ENCODE measurements around the gene SLC12A4. TPM values are rescaled to one million over a fixed set of nuclear protein-coding genes. Genes with fewer than 3 reads are reported as not detected.
"Not testable (repeated sequence)": the region's sequence is repeated elsewhere in the genome, so short reads cannot be mapped to it uniquely, and the experiment has no call there.

SLC12A4 gene
- total RNA-seq, 1 donor = 6.9 TPM

DNA sequence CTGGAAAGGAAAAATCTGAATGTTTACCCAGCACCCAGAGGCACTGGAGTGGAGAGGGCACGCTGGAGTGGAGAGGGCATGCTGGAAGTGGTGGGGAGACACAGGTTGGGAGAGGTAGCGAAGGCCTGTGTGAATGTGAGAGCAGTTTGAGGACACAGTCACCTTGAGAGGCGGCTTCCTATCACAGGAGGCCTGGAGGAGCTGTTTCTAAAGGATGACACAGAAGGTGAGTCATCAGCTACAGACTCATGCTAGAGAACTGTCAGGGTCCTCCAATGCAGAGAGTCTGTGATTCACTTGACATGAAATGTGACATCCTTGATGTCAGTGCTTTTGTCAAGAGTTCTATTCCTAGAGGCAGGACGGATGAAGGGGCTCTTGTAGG lies 50.6 kb downstream of the SLC12A4 start:
- Histone ChIP-seq H3K27me3 (ENCODE audit: insufficient read depth, low read length) (no peaks in the 10 kb centered on the region), H3K4me3 (ENCODE audit: low read length) (no peak overlapping the region), H3K4me1 (ENCODE audit: insufficient read depth, low read length) (peaks cover 3% of the 10 kb centered on the region), H3K9me3 (ENCODE audit: low read depth, low read length) (no peaks in the 10 kb centered on the region)

DNA sequence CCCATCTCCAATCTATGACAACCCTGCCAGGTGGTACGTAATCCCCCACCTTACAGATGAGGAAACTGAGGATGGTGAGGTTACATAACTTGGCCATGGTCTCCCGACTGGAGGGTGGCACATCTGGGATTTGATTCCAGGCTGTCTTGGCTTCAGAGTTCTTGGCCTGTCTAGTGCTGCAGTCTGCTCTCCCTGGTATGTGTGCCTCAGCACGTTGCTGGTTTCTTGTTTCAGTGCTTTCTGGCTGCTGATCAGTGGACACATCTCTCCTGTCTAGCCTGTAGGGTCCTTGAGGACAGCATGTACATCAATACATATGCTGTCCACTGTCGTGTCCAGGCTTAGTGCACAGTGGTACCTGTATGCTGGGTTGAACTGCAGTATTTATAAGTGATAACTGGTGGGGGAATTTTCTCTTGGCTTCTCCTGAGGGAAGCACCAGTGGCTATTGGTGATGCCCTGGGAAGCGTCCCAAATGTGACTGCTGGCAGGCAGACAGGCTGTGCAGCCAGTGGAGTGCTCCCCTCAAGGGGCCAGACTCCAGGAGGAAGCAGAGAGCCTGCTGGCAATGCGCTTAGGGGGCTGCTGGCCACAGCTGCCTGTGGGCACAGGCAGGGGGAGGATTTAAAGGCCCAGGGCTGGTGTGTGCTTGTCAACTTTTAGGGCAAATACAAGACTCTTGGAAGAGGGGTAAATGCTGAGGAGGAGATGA lies 51.1 kb downstream of the SLC12A4 start:
- H3K4me1 ChIP-seq (ENCODE audit: insufficient read depth, low read length) = peaks cover 3% of the 10 kb centered on the region

DNA sequence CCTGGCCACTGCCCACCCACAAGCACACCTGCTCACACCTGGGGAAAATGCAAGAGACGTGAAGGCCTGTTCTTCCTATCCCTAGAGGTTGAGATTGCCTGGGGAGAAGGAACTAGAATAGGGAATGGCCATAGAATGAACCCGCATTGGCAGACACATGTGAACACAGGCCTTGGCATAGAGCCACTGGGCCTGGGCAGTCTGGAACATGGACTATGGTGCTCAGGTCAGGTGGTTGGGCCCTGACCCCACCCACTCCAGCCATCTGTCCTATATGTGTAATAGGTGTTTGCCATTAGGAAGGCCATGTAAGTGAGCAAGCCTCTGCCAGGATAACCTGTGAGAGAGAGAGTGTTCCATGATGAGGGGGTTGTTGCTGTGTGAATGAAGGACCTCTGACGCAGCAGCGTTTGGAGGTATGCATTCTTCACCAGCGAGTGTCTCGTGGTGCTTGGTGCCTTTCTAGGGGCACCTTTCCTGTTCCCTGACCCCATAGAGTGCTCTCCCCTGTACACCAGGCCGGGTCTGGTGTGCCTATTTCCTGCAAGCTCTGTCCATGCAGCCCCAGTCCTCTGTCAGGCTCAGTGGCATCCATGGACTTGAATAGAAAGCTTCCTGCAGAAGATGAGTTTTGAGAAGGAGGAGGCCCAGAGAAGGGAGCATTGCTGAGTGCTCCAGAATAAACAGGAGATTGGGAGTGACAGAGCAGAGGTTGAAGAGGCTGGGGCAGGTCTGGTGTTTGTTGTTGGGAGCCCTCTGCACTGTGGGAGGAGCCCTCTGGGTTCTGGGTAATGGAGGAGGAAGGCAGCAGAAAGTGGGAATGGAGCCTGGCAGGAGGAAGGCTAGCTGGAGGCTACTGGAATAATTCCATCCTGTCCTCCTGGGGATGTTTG lies 52.4 kb downstream of the SLC12A4 start:
- H3K27me3 ChIP-seq (ENCODE audit: insufficient read depth, low read length) = no peaks in the 10 kb centered on the region
- peaks cover 3% of the 10 kb centered on the region for H3K4me1 ChIP-seq (ENCODE audit: insufficient read depth, low read length)
- H3K4me3 ChIP-seq (ENCODE audit: low read length) = no peak overlapping the region
- H3K9me3 ChIP-seq (ENCODE audit: low read depth, low read length) = no peaks in the 10 kb centered on the region

More for the DNA sequence above, 51.1 kb downstream of the SLC12A4 start:
- Histone ChIP-seq H3K9me3 (ENCODE audit: low read depth, low read length) (no peaks in the 10 kb centered on the region), H3K4me3 (ENCODE audit: low read length) (no peak overlapping the region), H3K27me3 (ENCODE audit: insufficient read depth, low read length) (no peaks in the 10 kb centered on the region)

DNA sequence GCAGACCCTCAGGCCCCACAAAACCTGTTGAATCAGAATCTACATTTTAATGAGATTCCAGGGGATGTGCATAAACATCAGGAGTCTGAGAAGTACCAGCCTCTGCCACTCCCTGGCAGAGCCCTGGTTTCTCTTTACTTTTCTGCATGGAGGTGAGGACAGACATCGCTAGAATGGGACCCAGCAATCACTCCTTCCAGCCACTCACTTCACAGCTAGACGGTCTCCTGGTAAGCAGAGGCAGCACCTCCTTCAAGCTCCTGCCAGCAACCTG lies 53.0 kb downstream of the SLC12A4 start:
- H3K27me3 ChIP-seq (ENCODE audit: insufficient read depth, low read length); H3K4me3 ChIP-seq (ENCODE audit: low read length): not testable (repeated sequence)

DNA sequence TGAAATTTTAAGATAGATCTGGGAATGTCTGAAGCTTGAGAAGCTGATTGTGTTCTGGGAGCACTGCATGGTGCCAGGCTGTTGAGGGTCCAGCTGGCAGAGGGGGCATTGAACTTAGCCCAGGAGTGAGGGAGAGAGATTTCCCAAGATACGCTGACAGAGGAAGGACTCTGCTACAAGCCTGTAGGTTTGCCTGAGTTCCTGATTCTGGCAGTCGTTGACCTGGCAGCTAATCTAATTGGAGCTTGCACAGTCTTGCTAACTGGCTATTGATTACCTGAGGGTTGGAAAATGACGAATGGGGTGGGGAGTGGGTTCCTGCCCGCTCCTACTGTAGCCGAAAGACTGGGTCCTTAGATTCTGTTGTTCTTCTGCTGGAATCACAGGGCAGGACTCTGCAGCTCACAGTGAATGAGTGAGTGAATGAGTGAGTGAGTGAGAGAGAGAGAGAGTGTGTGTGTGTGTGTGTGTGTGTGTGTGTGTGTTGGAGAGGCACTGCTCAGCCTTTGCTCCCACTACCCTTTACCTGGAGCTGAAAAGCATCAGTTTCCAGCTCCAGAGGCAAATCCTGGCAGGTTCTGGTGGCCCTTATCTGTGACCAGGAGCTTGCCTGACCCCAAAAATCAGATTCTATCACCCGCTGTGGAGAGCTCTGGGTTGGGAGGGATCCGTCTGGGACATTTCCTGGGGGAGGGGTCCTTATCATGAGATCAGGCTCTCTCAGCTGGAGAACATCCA lies 53.5 kb downstream of the SLC12A4 start:
- H3K4me1 ChIP-seq (ENCODE audit: insufficient read depth, low read length) = peaks cover 3% of the 10 kb centered on the region
- no peaks in the 10 kb centered on the region for H3K9me3 ChIP-seq (ENCODE audit: low read depth, low read length)
- H3K27me3 ChIP-seq (ENCODE audit: insufficient read depth, low read length) = no peaks in the 10 kb centered on the region
- H3K4me3 ChIP-seq (ENCODE audit: low read length) = no peak overlapping the region

More for the DNA sequence above, 53.0 kb downstream of the SLC12A4 start:
- not testable (repeated sequence) for H3K9me3 ChIP-seq (ENCODE audit: low read depth, low read length); H3K4me1 ChIP-seq (ENCODE audit: insufficient read depth, low read length)

DNA sequence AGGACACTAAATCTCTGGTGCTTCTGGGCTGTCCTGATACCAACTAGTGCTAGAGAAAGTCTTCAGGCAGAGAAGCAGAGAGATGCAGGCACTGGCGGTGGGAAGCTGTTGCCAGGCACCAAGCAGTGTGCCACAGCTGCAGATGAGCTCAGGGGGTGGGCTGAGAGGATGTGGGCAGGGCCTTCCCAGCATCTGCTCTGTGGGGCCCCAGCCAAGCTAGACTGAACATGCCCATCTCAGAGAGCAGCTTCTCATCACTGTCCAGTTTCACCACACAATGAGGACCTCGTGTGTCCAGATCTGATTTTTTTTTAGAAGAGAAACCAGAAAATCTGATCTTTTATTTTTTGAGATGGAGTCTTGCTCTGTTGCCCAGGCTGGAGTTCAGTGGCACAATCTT lies 58.3 kb downstream of the SLC12A4 start:
- Histone ChIP-seq H3K4me1 (ENCODE audit: insufficient read depth, low read length) (no peaks in the 10 kb centered on the region), H3K9me3 (ENCODE audit: low read depth, low read length) (no peaks in the 10 kb centered on the region), H3K27me3 (ENCODE audit: insufficient read depth, low read length) (no peaks in the 10 kb centered on the region), H3K4me3 (ENCODE audit: low read length) (no peak overlapping the region)

DNA sequence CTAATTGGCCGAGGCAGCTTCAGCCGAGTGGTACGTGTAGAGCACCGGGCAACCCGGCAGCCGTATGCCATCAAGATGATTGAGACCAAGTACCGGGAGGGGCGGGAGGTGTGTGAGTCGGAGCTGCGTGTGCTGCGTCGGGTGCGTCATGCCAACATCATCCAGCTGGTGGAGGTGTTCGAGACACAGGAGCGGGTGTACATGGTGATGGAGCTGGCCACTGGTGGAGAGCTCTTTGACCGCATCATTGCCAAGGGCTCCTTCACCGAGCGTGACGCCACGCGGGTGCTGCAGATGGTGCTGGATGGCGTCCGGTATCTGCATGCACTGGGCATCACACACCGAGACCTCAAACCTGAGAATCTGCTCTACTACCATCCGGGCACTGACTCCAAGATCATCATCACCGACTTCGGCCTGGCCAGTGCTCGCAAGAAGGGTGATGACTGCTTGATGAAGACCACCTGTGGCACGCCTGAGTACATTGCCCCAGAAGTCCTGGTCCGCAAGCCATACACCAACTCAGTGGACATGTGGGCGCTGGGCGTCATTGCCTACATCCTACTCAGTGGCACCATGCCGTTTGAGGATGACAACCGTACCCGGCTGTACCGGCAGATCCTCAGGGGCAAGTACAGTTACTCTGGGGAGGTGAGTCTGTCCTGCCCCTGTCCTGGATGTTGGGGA lies 59.2 kb downstream of the SLC12A4 start:
- H3K9me3 ChIP-seq (ENCODE audit: low read depth, low read length) = no peaks in the 10 kb centered on the region
- H3K27me3 ChIP-seq (ENCODE audit: insufficient read depth, low read length) = no peaks in the 10 kb centered on the region
- H3K4me3 ChIP-seq (ENCODE audit: low read length) = no peak overlapping the region
- H3K4me1 ChIP-seq (ENCODE audit: insufficient read depth, low read length) = no peaks in the 10 kb centered on the region

DNA sequence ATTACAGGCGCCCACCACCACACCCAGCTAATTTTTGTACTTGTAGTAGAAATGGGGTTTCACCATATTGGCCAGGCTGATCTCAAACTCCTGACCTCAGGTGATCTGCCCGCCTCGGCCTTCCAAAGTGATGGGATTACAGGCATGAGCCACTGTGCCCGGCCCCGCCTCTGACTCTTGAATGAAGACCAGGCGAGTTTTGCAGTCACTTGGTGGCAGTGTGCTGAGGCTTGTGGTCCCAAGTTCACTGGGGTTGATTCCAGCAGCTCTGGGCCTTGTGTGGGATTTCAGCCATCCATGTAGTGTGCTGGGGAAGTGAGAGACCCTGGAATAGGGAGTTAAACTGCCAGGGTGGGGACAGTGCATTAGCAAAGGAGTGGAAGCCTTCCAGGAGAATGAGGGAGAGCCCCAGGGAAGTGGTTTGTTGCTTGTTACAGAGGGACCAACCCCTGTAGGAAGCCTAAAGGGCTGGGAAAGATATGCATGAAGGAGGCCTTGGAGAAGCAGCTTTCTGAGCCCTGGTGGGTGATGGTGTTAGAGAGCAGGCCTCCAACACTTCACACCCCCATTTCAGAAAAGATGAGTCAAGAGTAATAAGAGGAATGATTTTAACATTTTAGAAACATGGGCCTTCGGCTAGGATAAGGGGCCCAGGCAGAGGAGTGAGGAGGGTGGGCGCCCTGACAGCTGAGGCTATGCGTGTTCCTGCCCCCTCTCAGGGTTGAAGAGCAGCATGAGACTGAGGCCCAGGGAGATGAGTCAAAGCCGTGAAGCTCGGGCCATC lies 60.8 kb downstream of the SLC12A4 start:
- no peak overlapping the region for H3K4me3 ChIP-seq (ENCODE audit: low read length)
- no peaks in the 10 kb centered on the region for H3K4me1 ChIP-seq (ENCODE audit: insufficient read depth, low read length)
- no peaks in the 10 kb centered on the region for H3K27me3 ChIP-seq (ENCODE audit: insufficient read depth, low read length)
- H3K9me3 ChIP-seq (ENCODE audit: low read depth, low read length) = no peaks in the 10 kb centered on the region

DNA sequence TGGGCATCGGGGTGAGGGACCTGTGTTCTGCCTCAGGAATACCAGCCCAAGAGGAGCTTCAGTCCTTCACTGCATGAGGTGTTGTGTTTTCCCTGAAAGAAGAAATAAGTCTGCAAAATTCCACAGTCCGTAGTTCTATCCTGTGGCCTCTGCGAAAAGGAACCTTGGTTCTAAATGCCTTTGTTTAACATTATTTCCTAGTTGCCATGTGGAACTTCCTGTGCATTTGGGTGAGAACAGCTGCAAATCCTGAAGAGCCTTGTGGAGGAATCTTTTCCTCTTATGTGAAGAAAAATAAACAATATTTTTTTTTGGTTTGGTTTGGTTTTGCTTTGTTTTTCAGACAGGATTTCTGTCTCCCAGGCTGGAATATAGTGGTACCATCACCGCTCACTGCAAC lies 65.6 kb downstream of the SLC12A4 start:
- Histone ChIP-seq H3K4me1 (ENCODE audit: insufficient read depth, low read length) (no peaks in the 10 kb centered on the region), H3K4me3 (ENCODE audit: low read length) (no peak overlapping the region), H3K9me3 (ENCODE audit: low read depth, low read length) (no peaks in the 10 kb centered on the region), H3K27me3 (ENCODE audit: insufficient read depth, low read length) (no peaks in the 10 kb centered on the region)

DNA sequence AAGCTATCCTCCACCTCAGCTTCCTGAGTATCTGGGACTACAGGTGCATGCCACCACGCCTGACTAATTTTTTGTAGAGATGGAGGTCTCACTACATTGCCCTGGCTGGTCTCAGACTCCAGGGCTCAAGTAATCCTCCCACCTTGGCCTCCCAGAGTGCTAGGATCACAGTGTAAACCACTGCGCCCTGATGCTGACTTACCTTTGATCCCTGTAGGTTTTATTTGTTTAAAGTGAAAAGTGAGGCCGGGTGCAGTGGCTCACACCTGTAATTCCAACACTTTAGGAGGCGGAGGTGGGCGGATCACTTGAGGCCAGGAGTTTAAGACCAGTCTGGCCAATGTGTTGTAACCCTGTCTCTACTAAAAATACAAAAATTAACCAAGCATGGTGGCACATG lies 66.7 kb downstream of the SLC12A4 start:
- Histone ChIP-seq H3K27me3 (ENCODE audit: insufficient read depth, low read length) (no peaks in the 10 kb centered on the region), H3K4me1 (ENCODE audit: insufficient read depth, low read length) (no peaks in the 10 kb centered on the region), H3K4me3 (ENCODE audit: low read length) (no peak overlapping the region), H3K9me3 (ENCODE audit: low read depth, low read length) (no peaks in the 10 kb centered on the region)

DNA sequence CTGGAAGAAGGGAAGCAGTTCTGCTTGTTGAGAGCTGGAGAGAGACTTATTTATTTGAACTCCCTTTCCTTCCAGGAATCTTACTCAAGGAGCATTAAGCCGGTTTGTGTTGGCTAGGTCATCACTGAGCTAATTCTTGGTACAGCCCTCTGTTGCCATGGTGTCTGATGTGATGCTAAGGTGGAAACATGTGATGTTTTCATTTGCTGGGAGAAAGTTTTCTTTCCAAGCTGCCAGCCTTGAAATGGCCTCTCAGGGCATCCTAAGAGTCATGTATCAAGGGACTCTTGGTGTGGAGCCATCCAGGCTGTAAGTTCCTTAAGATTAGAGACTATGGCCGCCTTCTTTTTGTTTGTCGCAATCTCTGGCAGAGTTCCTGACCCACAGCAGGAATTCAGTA lies 71.2 kb downstream of the SLC12A4 start:
- Histone ChIP-seq H3K9me3 (ENCODE audit: low read depth, low read length) (no peaks in the 10 kb centered on the region), H3K27me3 (ENCODE audit: insufficient read depth, low read length) (no peaks in the 10 kb centered on the region), H3K4me1 (ENCODE audit: insufficient read depth, low read length) (peaks cover 24% of the 10 kb centered on the region), H3K4me3 (ENCODE audit: low read length) (no peak overlapping the region)

DNA sequence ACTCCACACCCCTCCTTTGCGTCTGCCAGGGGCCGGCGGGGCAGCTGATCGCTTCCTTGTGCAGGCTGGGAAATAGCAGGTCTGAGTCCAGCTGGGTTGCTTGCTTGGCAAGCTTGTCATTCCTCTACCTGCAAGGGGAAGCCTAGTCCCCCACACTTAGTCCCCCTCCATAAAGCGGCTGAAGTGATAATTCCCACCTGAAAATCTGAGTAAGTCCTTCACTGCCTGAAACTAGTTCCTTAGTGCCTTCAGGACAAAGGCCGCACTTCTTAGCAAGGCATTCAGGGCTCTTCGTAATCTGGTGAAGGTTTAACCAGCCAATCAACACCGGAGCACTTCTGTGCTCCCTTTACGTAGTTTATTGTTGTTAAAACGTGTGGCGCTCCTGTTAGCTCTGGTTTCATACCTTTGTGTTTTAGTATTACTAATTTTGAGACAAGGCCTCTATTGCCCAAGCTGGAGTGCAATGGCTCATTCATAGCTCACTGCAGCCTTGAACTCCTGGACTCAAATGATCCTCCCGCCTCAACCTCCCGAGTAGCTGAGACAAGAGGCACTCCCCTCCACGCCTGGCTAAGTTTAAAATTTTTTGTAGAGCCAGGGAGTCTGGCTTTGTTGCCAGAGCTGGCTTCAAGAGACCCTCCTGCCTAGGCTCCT lies 74.6 kb downstream of the SLC12A4 start:
- Histone ChIP-seq H3K27me3 (ENCODE audit: insufficient read depth, low read length) (no peaks in the 10 kb centered on the region), H3K4me3 (ENCODE audit: low read length) (peak overlapping the region; percentile 87), H3K9me3 (ENCODE audit: low read depth, low read length) (no peaks in the 10 kb centered on the region), H3K4me1 (ENCODE audit: insufficient read depth, low read length) (peaks cover 24% of the 10 kb centered on the region)

All from mononuclear cell (primary cell).